Measurements from ENCODE around the gene ARID1A.

Gene ARID1A

DNA sequence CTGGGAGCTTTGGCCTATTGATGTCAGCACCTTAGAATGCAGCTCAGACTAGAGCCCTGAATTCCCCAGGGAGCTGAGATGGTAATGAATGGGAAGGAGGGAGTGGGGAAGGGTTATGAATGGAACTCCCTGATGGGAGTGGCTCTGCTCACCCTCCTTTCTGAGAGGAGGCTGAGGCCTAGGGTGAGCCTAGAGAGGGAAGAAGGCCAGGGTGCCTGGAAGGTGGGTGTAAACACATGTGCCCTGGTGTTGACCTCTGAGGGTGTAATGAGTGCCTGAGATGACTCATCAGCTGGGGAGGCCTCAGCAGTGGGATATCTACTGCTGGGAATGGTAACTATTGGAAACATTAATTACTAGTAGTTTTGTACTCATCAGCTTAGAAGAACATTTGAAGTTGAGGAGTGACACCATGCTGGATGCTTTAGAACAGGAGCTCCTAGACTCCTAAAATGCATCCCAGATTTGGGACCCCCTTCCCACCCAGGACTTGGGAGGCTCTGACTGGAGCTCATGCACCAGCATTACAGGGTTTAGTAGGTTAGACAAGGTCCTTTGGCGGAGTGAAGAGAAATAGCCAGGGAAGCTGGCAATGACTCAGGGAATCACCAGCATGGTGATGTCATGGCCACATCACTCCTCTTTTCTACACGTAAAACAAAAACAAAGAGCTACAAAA lies 76.0 kb downstream of the ARID1A start:
- intact Hi-C loops (cut with DNase I; ENCODE audit: low total_unique reads), result no loop called here
- DNase-seq, result peak in 1 of 2 donors; percentile 40
- H3K4me3 ChIP-seq, result no peak overlapping the region
- peak overlapping the region; percentile 35 to 39 for H3K27ac ChIP-seq
- H3K4me1 ChIP-seq, result peaks cover 0 to 51% (median 35%) of the 10 kb centered on the region in 4 donors
- H3K36me3 ChIP-seq, result peaks cover 53 to 97% (median 83%) of the 10 kb centered on the region in 3 donors
- no peaks in the 10 kb centered on the region for H3K27me3 ChIP-seq
- TF ChIP-seq, protein P1, sequence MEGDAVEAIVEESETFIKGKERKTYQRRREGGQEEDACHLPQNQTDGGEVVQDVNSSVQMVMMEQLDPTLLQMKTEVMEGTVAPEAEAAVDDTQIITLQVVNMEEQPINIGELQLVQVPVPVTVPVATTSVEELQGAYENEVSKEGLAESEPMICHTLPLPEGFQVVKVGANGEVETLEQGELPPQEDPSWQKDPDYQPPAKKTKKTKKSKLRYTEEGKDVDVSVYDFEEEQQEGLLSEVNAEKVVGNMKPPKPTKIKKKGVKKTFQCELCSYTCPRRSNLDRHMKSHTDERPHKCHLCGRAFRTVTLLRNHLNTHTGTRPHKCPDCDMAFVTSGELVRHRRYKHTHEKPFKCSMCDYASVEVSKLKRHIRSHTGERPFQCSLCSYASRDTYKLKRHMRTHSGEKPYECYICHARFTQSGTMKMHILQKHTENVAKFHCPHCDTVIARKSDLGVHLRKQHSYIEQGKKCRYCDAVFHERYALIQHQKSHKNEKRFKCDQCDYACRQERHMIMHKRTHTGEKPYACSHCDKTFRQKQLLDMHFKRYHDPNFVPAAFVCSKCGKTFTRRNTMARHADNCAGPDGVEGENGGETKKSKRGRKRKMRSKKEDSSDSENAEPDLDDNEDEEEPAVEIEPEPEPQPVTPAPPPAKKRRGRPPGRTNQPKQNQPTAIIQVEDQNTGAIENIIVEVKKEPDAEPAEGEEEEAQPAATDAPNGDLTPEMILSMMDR (IDR thresholded peaks at IDR 0.05), result no peak
- no peaks in the 10 kb centered on the region for H3K9me3 ChIP-seq

DNA sequence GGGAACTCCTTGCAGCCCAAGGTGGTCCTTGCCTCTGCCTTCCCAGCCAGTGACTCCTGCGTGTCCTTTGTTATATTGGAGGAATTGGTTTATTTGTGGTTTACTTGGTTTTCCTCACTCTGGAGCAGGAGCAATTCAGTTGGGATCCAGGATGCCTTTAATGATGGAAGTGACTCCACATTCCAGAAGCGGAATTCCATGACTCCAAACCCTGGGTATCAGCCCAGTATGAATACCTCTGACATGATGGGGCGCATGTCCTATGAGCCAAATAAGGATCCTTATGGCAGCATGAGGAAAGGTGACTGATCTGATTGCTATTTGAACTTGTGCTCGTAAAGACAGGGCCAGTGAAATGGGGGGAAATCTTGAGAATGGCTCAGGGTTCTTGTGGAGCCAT lies 76.9 kb downstream of the ARID1A start:
- Histone ChIP-seq H3K36me3 (peaks cover 53 to 97% (median 83%) of the 10 kb centered on the region in 3 donors), H3K4me3 (no peak overlapping the region), H3K4me1 (peaks cover 0 to 44% (median 34%) of the 10 kb centered on the region in 4 donors), H3K9me3 (no peaks in the 10 kb centered on the region), H3K27me3 (no peaks in the 10 kb centered on the region), H3K27ac (peak overlapping the region; percentile 47 to 59)
- intact Hi-C loops (cut with DNase I; ENCODE audit: low total_unique reads), result no loop called here
- no peak for DNase-seq
- TF ChIP-seq, protein P1 (IDR thresholded peaks at IDR 0.05), result no peak

DNA sequence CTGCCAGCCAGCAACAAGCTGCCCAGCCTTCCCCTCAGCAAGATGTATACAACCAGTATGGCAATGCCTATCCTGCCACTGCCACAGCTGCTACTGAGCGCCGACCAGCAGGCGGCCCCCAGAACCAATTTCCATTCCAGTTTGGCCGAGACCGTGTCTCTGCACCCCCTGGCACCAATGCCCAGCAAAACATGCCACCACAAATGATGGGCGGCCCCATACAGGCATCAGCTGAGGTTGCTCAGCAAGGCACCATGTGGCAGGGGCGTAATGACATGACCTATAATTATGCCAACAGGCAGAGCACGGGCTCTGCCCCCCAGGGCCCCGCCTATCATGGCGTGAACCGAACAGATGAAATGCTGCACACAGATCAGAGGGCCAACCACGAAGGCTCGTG lies 78.6 kb downstream of the ARID1A start:
- TF ChIP-seq, protein P1 (IDR thresholded peaks at IDR 0.05), result no peak
- DNase-seq, result no peak
- H3K9me3 ChIP-seq, result no peaks in the 10 kb centered on the region
- H3K27me3 ChIP-seq, result no peaks in the 10 kb centered on the region
- H3K4me3 ChIP-seq, result no peak overlapping the region
- peaks cover 0 to 30% (median 23%) of the 10 kb centered on the region in 4 donors for H3K4me1 ChIP-seq
- intact Hi-C loops (cut with DNase I; ENCODE audit: low total_unique reads), result no loop called here
- H3K27ac ChIP-seq, result no peak overlapping the region
- peaks cover 59 to 97% (median 94%) of the 10 kb centered on the region in 3 donors for H3K36me3 ChIP-seq

DNA sequence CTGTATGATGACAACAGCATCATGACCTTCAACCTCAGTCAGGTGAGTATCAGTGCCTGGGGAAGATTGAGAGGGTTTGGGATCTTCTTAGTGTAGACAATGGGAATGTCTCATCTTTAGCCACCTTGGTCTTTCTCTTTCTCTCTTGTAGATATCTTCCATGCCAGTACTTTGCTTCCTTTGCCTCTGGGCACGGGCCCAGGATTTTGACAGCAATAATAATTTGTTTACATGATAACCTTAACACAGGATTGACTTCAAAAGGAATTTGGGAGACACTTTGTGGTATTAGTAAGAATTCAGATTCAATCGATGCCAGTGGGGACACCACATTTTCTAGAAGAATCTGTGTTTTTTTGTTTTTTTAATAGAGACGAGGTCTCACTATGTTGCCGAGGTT lies 79.9 kb downstream of the ARID1A start:
- Histone ChIP-seq H3K36me3 (peaks cover 71 to 98% (median 98%) of the 10 kb centered on the region in 3 donors), H3K27me3 (no peaks in the 10 kb centered on the region), H3K27ac (no peak overlapping the region), H3K4me3 (no peak overlapping the region), H3K9me3 (no peaks in the 10 kb centered on the region), H3K4me1 (peaks cover 0 to 30% (median 23%) of the 10 kb centered on the region in 4 donors)
- TF ChIP-seq, protein P1 (IDR thresholded peaks at IDR 0.05), result no peak
- intact Hi-C loops (cut with DNase I; ENCODE audit: low total_unique reads), result no loop called here
- DNase-seq, result no peak

DNA sequence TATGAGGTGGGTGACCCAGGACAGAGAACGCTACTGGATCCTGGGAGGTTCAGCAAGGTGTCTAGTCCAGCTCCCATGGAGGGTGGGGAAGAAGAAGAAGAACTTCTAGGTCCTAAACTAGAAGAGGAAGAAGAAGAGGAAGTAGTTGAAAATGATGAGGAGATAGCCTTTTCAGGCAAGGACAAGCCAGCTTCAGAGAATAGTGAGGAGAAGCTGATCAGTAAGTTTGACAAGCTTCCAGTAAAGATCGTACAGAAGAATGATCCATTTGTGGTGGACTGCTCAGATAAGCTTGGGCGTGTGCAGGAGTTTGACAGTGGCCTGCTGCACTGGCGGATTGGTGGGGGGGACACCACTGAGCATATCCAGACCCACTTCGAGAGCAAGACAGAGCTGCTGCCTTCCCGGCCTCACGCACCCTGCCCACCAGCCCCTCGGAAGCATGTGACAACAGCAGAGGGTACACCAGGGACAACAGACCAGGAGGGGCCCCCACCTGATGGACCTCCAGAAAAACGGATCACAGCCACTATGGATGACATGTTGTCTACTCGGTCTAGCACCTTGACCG lies 83.4 kb downstream of the ARID1A start:
- no peak overlapping the region for H3K27ac ChIP-seq
- peaks cover 0 to 22% (median 11%) of the 10 kb centered on the region in 4 donors for H3K4me1 ChIP-seq
- TF ChIP-seq, protein P1 (IDR thresholded peaks at IDR 0.05), result no peak
- DNase-seq, result no peak
- no peak overlapping the region for H3K4me3 ChIP-seq
- H3K36me3 ChIP-seq, result peaks cover 65 to 78% (median 75%) of the 10 kb centered on the region in 3 donors
- no peaks in the 10 kb centered on the region for H3K9me3 ChIP-seq
- H3K27me3 ChIP-seq, result no peaks in the 10 kb centered on the region
- intact Hi-C loops (cut with DNase I; ENCODE audit: low total_unique reads), result no loop called here
